H1 (cell line): Measurements from ENCODE around the gene KCTD3. TPM values are rescaled to one million over a fixed set of nuclear protein-coding genes. Genes with fewer than 3 reads are reported as not detected.
A peak's percentile ranks its signal among the peaks of the same experiment; 100 is the strongest.

Experiments used
- CTCF ChIA-PET: fragments of 300-600 bp; sonication (Branson Sonifier 250); formaldehyde crosslinking; loops from one replicate; lab custom pipeline; 2021; ENCODE audit not compliant: partially characterized antibody; lab: Charles Lee
- POLR2A ChIA-PET: fragments of 300-600 bp; sonication (Branson Sonifier 250); formaldehyde crosslinking; loops from one replicate; lab custom pipeline; 2021; ENCODE audit warnings: inconsistent platforms; ENCODE audit not compliant: partially characterized antibody; lab: Charles Lee
- DNase-seq, 2 experiments: peaks; one replicate each; pipeline versions ENCODE4 v3.0.0 to v3.0.0-alpha.2; 2010 to 2022; ENCODE audit warnings: low spot score in 2 of 2, low read depth in 1 of 2, mixed read lengths in 1 of 2
- FAIRE-seq: peaks from 2 replicates; lab custom pipeline; 2011; peaks lifted over from hg19 to GRCh38; lab: Jason Lieb, UNC
- H2AFZ ChIP-seq: 2 replicates; pipeline ENCODE4 v1.8.1; 2012; ENCODE audit warnings: low read length, inconsistent platforms
- H2AK5ac ChIP-seq: 2 replicates; pipeline ENCODE4 v1.6.1; 2013; ENCODE audit warnings: low read depth, low read length
- H2BK120ac ChIP-seq: replicated peaks from 2 replicates; pipeline ENCODE3; 2013; ENCODE audit warnings: low read depth, low read length, inconsistent platforms
- H2BK12ac ChIP-seq: 2 replicates; pipeline ENCODE4 v1.6.1; 2013; ENCODE audit warnings: low read depth, low read length
- H2BK15ac ChIP-seq: 2 replicates; pipeline ENCODE4 v1.6.1; 2013; ENCODE audit warnings: low read length
- H2BK20ac ChIP-seq: 2 replicates; pipeline ENCODE4 v1.6.1; 2013; ENCODE audit warnings: low read length
- H2BK5ac ChIP-seq: 2 replicates; pipeline ENCODE4 v1.6.1; 2013; ENCODE audit warnings: low read depth, low read length
- H3K14ac ChIP-seq: 2 replicates; pipeline ENCODE4 v1.6.1; 2013; ENCODE audit warnings: inconsistent platforms; ENCODE audit not compliant: insufficient read length
- H3K18ac ChIP-seq: 2 replicates; pipeline ENCODE4 v1.6.1; 2013; ENCODE audit warnings: low read length; ENCODE audit errors: extremely low read depth
- H3K23ac ChIP-seq: 2 replicates; pipeline ENCODE4 v1.6.1; 2013; ENCODE audit warnings: inconsistent platforms; ENCODE audit not compliant: insufficient read length
- H3K23me2 ChIP-seq: 2 replicates; pipeline ENCODE4 v1.6.1; 2013; ENCODE audit warnings: low read depth, low read length
- H3K27ac ChIP-seq: 2 replicates; pipeline ENCODE4 v1.6.1; 2011; ENCODE audit warnings: low read depth, low read length, inconsistent platforms
- H3K27me3 ChIP-seq, 4 experiments: replicated peaks in 1 of 4; 1 replicate in 1 of 4; 2 replicates in 3 of 4; pipeline versions ENCODE4 v1.6.1 to v1.8.1; 2011 to 2013; ENCODE audit warnings: low read length in 3 of 4, mild to moderate bottlenecking in 3 of 4, inconsistent platforms in 2 of 4, mixed read lengths in 2 of 4, moderate library complexity in 1 of 4; ENCODE audit not compliant: control insufficient read depth in 3 of 4, insufficient read depth in 3 of 4; ENCODE audit errors: extremely low read depth in 1 of 4
- H3K36me3 ChIP-seq, 4 experiments: 2 replicates each; pipeline versions ENCODE4 v1.6.1 to v1.8.1; 2011 to 2013; ENCODE audit warnings: mild to moderate bottlenecking in 4 of 4, low read length in 3 of 4, moderate library complexity in 2 of 4, control low read depth in 1 of 4, inconsistent platforms in 1 of 4; ENCODE audit not compliant: insufficient read depth in 4 of 4, control insufficient read depth in 2 of 4
- H3K4ac ChIP-seq: replicated peaks from 2 replicates; pipeline ENCODE3; 2013; ENCODE audit warnings: low read length, low read depth, mixed read lengths, inconsistent platforms; ENCODE audit not compliant: insufficient read length
- H3K4me1 ChIP-seq, 4 experiments: replicated peaks in 1 of 4; 1 replicate in 1 of 4; 2 replicates in 3 of 4; pipeline versions ENCODE4 v1.6.1 to v1.8.1; 2011 to 2013; ENCODE audit warnings: low read length in 3 of 4, inconsistent platforms in 2 of 4, mixed read lengths in 1 of 4; ENCODE audit not compliant: insufficient read depth in 4 of 4, control insufficient read depth in 3 of 4
- H3K4me2 ChIP-seq, 2 experiments: 2 replicates each; pipeline versions ENCODE4 v1.6.1 to v1.8.1; 2011 to 2013; ENCODE audit warnings: low read depth in 2 of 2, low read length in 2 of 2, control low read depth in 1 of 2, inconsistent platforms in 1 of 2, mild to moderate bottlenecking in 1 of 2; ENCODE audit not compliant: insufficient read depth in 1 of 2
- H3K4me3 ChIP-seq, 4 experiments: fragments of 200-600, 300-600 bp in 1 of 4; sonication (generic), shearing (Covaris generic), sonication (Bioruptor Twin) in 1 of 4; 2 replicates each; pipeline versions ENCODE4 v1.5.1 to v1.8.1; 2011 to 2016; ENCODE audit warnings: low read length in 4 of 4, low read depth in 3 of 4, control low read depth in 2 of 4, inconsistent platforms in 2 of 4, mild to moderate bottlenecking in 2 of 4, mixed read lengths in 1 of 4, moderate library complexity in 1 of 4; ENCODE audit not compliant: insufficient read depth in 2 of 4; ENCODE audit errors: extremely low read depth in 1 of 4
- H3K56ac ChIP-seq: replicated peaks from 2 replicates; pipeline ENCODE3; 2013; ENCODE audit warnings: low read depth, mild to moderate bottlenecking, mixed read lengths, low read length, inconsistent platforms; ENCODE audit not compliant: insufficient read length
- H3K79me1 ChIP-seq: 2 replicates; pipeline ENCODE4 v1.6.1; 2013; ENCODE audit warnings: low read depth, low read length, control low read depth
- H3K79me2 ChIP-seq, 2 experiments: 2 replicates each; pipeline versions ENCODE4 v1.6.1 to v1.8.1; 2012 to 2013; ENCODE audit warnings: low read length in 2 of 2, mild to moderate bottlenecking in 2 of 2, inconsistent platforms in 1 of 2; ENCODE audit not compliant: insufficient read depth in 2 of 2, control insufficient read depth in 1 of 2
- H3K9ac ChIP-seq, 4 experiments: replicated peaks in 1 of 4; 1 replicate in 1 of 4; 2 replicates in 3 of 4; pipeline versions ENCODE4 v1.6.1 to v1.8.1; 2011 to 2013; ENCODE audit warnings: low read depth in 3 of 4, low read length in 3 of 4, control low read depth in 2 of 4, mild to moderate bottlenecking in 2 of 4, moderate library complexity in 2 of 4, inconsistent platforms in 1 of 4; ENCODE audit errors: extremely low read depth in 1 of 4
- H3K9me3 ChIP-seq, 2 experiments: 2 replicates each; pipeline versions ENCODE4 v1.6.1 to v1.8.1; 2012 to 2013; ENCODE audit warnings: mild to moderate bottlenecking in 2 of 2, moderate library complexity in 2 of 2, control low read depth in 1 of 2, inconsistent platforms in 1 of 2, low read depth in 1 of 2, low read length in 1 of 2, mixed read lengths in 1 of 2; ENCODE audit not compliant: insufficient read depth in 2 of 2
- H4K20me1 ChIP-seq, 2 experiments: replicated peaks in 1 of 2; 2 replicates each; pipeline versions ENCODE3 to v1.8.1; 2011 to 2013; ENCODE audit warnings: inconsistent platforms in 2 of 2, low read length in 2 of 2, mild to moderate bottlenecking in 1 of 2; ENCODE audit not compliant: insufficient read depth in 2 of 2, control insufficient read depth in 1 of 2
- H4K5ac ChIP-seq: 2 replicates; pipeline ENCODE4 v1.6.1; 2013; ENCODE audit warnings: low read length, low read depth, mixed read lengths, inconsistent platforms; ENCODE audit not compliant: insufficient read length
- H4K8ac ChIP-seq: 2 replicates; pipeline ENCODE4 v1.8.0; 2013; ENCODE audit warnings: mild to moderate bottlenecking, moderate library complexity, low read length, inconsistent platforms; ENCODE audit not compliant: insufficient read depth; ENCODE audit errors: extremely low read depth
- H4K91ac ChIP-seq: replicated peaks from 2 replicates; pipeline ENCODE3; 2013; ENCODE audit warnings: low read length, mixed read lengths, inconsistent platforms; ENCODE audit not compliant: insufficient read length
- BACH1 ChIP-seq: IDR thresholded peaks from 2 replicates; pipeline ENCODE4 v1.6.1; 2012; ENCODE audit warnings: low read length, improper control_type of control experiment
- BRCA1 ChIP-seq: IDR thresholded peaks from 2 replicates; pipeline ENCODE4 v1.6.1; 2012; ENCODE audit warnings: low read depth, low read length, improper control_type of control experiment
- CHD2 ChIP-seq: IDR thresholded peaks from 2 replicates; pipeline ENCODE4 v1.6.1; 2012; ENCODE audit warnings: low read length, improper control_type of control experiment
- CTBP2 ChIP-seq: IDR thresholded peaks from 2 replicates; pipeline ENCODE4 v1.7.0; 2011; ENCODE audit warnings: borderline replicate concordance, mild to moderate bottlenecking, moderate library complexity, mixed read lengths, low read length; ENCODE audit not compliant: insufficient read depth, insufficient read length
- EGR1 ChIP-seq: IDR thresholded peaks from 2 replicates; pipeline ENCODE4 v1.6.1; 2011; ENCODE audit warnings: low read depth, low read length, borderline replicate concordance
- JUN ChIP-seq: IDR thresholded peaks from 2 replicates; pipeline ENCODE4 v1.6.1; 2011; ENCODE audit warnings: low read depth, mild to moderate bottlenecking, improper control_type of control experiment, low read length
- JUND ChIP-seq: IDR thresholded peaks from 2 replicates; pipeline ENCODE4 v1.6.1; 2011; ENCODE audit warnings: mild to moderate bottlenecking, improper control_type of control experiment, low read length
- KDM4A ChIP-seq: IDR thresholded peaks from one replicate; pipeline ENCODE4 v1.7.1; 2012; ENCODE audit warnings: low read depth, mild to moderate bottlenecking, moderate library complexity, low read length, inconsistent platforms; ENCODE audit not compliant: severe bottlenecking
- MAFK ChIP-seq: IDR thresholded peaks from 2 replicates; pipeline ENCODE4 v1.6.1; 2012; ENCODE audit warnings: low read depth, mild to moderate bottlenecking, improper control_type of control experiment, low read length
- NANOG ChIP-seq: IDR thresholded peaks from 2 replicates; pipeline ENCODE4 v1.6.1; 2011; ENCODE audit warnings: low read length, low read depth, mild to moderate bottlenecking, inconsistent platforms; ENCODE audit not compliant: insufficient read depth, poor library complexity, severe bottlenecking
- POLR2A ChIP-seq, 2 experiments: IDR thresholded peaks; 1 replicate in 1 of 2; 2 replicates in 1 of 2; pipeline ENCODE4 v1.6.1; 2011; ENCODE audit warnings: low read depth in 2 of 2, low read length in 2 of 2, mild to moderate bottlenecking in 2 of 2; ENCODE audit errors: control extremely low read depth in 1 of 2
- POLR2AphosphoS5 ChIP-seq: IDR thresholded peaks from 2 replicates; pipeline ENCODE4 v1.6.1; 2011; ENCODE audit warnings: low read depth, low read length
- SIRT6 ChIP-seq: IDR thresholded peaks from one replicate; pipeline ENCODE4 v1.7.1; 2012; ENCODE audit warnings: low read length, inconsistent platforms
- SUZ12 ChIP-seq: fragments of 200-600 bp; sonication (generic); IDR thresholded peaks from 2 replicates; pipeline ENCODE4 v1.6.1; 2012; ENCODE audit warnings: mild to moderate bottlenecking, inconsistent platforms, low read length, moderate library complexity, mixed read lengths
- TEAD4 ChIP-seq: IDR thresholded peaks from 2 replicates; pipeline ENCODE4 v1.6.1; 2012; ENCODE audit warnings: low read depth, low read length, inconsistent platforms, mixed read lengths
- YY1 ChIP-seq: IDR thresholded peaks from 2 replicates; pipeline ENCODE4 v1.6.1; 2011; ENCODE audit warnings: low read depth, mild to moderate bottlenecking, low read length
- WGBS, 2 experiments: shearing (Covaris generic) in 1 of 2; methylation state at CpG; one replicate each; pipeline versions ENCODE4 v1.1.6 to v1.1.7; 2013 to 2015; ENCODE audit warnings: low lambda C conversion rate in 2 of 2, mixed read lengths in 2 of 2, inconsistent platforms in 1 of 2, low coverage in 1 of 2, missing lambda C conversion rate in 1 of 2; ENCODE audit not compliant: insufficient replicate concordance in 2 of 2, insufficient coverage in 1 of 2, insufficient read length in 1 of 2; ENCODE audit errors: extremely low coverage in 1 of 2, missing lambda C conversion rate in 1 of 2; 5-methylcytosine and 5-hydroxymethylcytosine counted together
- polyA plus RNA-seq, 7 experiments: library from polyadenylated mRNA; depleted of rRNA in 3 of 7; stranded (reverse) in 5 of 7; unstranded in 2 of 7; fragments of >200 nt in 5 of 7; fragments of 200-250 nt in 2 of 7; gene quantifications; 1 replicate in 5 of 7; 2 replicates in 1 of 7; 4 replicates in 1 of 7; pipeline versions ENCODE4 v1.2.1 to v1.2.3, GENCODE V29; 2011 to 2013; ENCODE audit warnings: missing spikeins in 2 of 7, mixed read lengths in 2 of 7
- total RNA-seq: library from RNA; stranded (reverse); fragmentation: NEBNext Ultra II Directional; extraction: Animal tissue kit (Norgen Biotek cat#: 25700); gene quantifications from 2 replicates; pipeline ENCODE4 v1.2.1, GENCODE V29; 2021

KCTD3 gene
- total and polyA plus RNA-seq, 2 of the 8 experiments (the other 6 are each of a cell fraction or from before 2014, with no cell fraction given): 43.0 to 55.6 TPM

GRCh38 chr1:215568299-215568692, 1.2 kb downstream of the KCTD3 start:
- no peak overlapping the region; the same call in 1 of the 2 replicates for H2AFZ ChIP-seq
- WGBS, 2 experiments: 0% methylated on average over 4 of the region's 5 CpGs; no CpG with 5 or more reads in 1 of the 2 experiments
- no peak overlapping the region for H2BK120ac ChIP-seq
- no peak overlapping the region for H3K23ac ChIP-seq
- peak overlapping the region; percentile 74 to 86 (median 83) for H3K4me3 ChIP-seq
- H3K56ac ChIP-seq: no peak overlapping the region
- no peak overlapping the region for H2BK12ac ChIP-seq
- H3K4me2 ChIP-seq: peak overlapping the region; percentile 79 to 84
- no peak overlapping the region for H4K91ac ChIP-seq
- no peak overlapping the region for H3K4ac ChIP-seq
- no peak overlapping the region for H4K5ac ChIP-seq
- H4K8ac ChIP-seq: no peak overlapping the region
- CTCF ChIA-PET: interaction anchor here (0.6 kb wide), 1 partner anchor 232 kb away, joined by 3 read pairs; no protein-coding TSS in a partner anchor
- no peak overlapping the region for H2BK20ac ChIP-seq
- POLR2A ChIA-PET: interaction anchor here (0.6 to 2.2 kb wide), 2 partner anchors 9 to 50 kb away, joined by 3 to 6 read pairs; no protein-coding TSS in a partner anchor
- no peaks in the 10 kb centered on the region for H3K9me3 ChIP-seq
- H3K36me3 ChIP-seq: no peaks in the 10 kb centered on the region
- 0 out of 2 replicates have a peak overlapping the region, but pooled peaks have one; percentile 24 for H3K18ac ChIP-seq
- H3K27me3 ChIP-seq: no peaks in the 10 kb centered on the region
- H3K9ac ChIP-seq: peak overlapping the region in 3 of 4 experiments; percentile 83 to 88 (median 83); a peak in 6 of 7 replicates
- peaks cover 0 to 3% (median 0%) of the 10 kb centered on the region in 4 experiments; a peak in 1 of 7 replicates for H3K4me1 ChIP-seq
- H4K20me1 ChIP-seq: peaks cover 4% of the 10 kb centered on the region in 2 experiments
- DNase-seq (no peak), FAIRE-seq (no peak)
- H3K27ac ChIP-seq: no peak overlapping the region
- no peaks in the 10 kb centered on the region for H3K79me1 ChIP-seq
- peaks cover 14 to 63% of the 10 kb centered on the region in 2 experiments for H3K79me2 ChIP-seq
- H2BK15ac ChIP-seq: no peak overlapping the region
- 0 out of 2 replicates have a peak overlapping the region, but pooled peaks have one; percentile 3 for H2BK5ac ChIP-seq
- no peak overlapping the region for H3K14ac ChIP-seq
- TF ChIP-seq JUN: no peak
- TF ChIP-seq SIRT6: no peak
- no peak for TF ChIP-seq BRCA1
- TF ChIP-seq EGR1: no peak
- no peak for TF ChIP-seq MAFK
- no peak for TF ChIP-seq TEAD4
- no peak for TF ChIP-seq CHD2
- no peak for TF ChIP-seq BACH1
- no peak for TF ChIP-seq KDM4A
- no peak for TF ChIP-seq CTBP2
- TF ChIP-seq YY1: no peak
- TF ChIP-seq JUND: no peak
- no peak for TF ChIP-seq NANOG
- no peak for TF ChIP-seq SUZ12
- no peak for TF ChIP-seq POLR2AphosphoS5
- TF ChIP-seq POLR2A (IDR thresholded peaks at IDR 0.05; ENCODE audit: control extremely low read depth in 1 of 2, low read depth in 2 of 2, low read length in 2 of 2): no peak
- peaks cover 4% of the 10 kb centered on the region for H3K23me2 ChIP-seq
- no peak overlapping the region for H2AK5ac ChIP-seq
